H9 (cell line): ENCODE measurements around the gene PIK3R5. TPM values are rescaled to one million over a fixed set of nuclear protein-coding genes. Genes with fewer than 3 reads are reported as not detected.

Experiments
- DNase-seq: peaks from one replicate; pipeline ENCODE4 v3.0.0-alpha.2; 2017
- H2AFZ ChIP-seq: one replicate; pipeline ENCODE4 v1.6.1; 2013; ENCODE audit warnings: mild to moderate bottlenecking, low read length, control low read depth, moderate library complexity
- H2AK5ac ChIP-seq: 2 replicates; pipeline ENCODE4 v1.6.1; 2013; ENCODE audit warnings: low read length, control low read depth, mixed read lengths; ENCODE audit not compliant: insufficient read length
- H2BK120ac ChIP-seq: one replicate; pipeline ENCODE4 v1.6.1; 2013; ENCODE audit warnings: low read depth, mild to moderate bottlenecking, low read length, control low read depth, inconsistent platforms; ENCODE audit not compliant: poor library complexity, severe bottlenecking
- H2BK12ac ChIP-seq: 2 replicates; pipeline ENCODE4 v1.6.1; 2013; ENCODE audit warnings: low read length, control low read depth, mixed read lengths, low read depth; ENCODE audit not compliant: insufficient read length
- H2BK15ac ChIP-seq: 2 replicates; pipeline ENCODE4 v1.6.1; 2013; ENCODE audit warnings: low read depth, low read length, control low read depth
- H2BK20ac ChIP-seq: one replicate; pipeline ENCODE4 v1.6.1; 2013; ENCODE audit warnings: low read depth, mild to moderate bottlenecking, low read length, control low read depth, inconsistent platforms; ENCODE audit not compliant: poor library complexity, severe bottlenecking
- H2BK5ac ChIP-seq: 2 replicates; pipeline ENCODE4 v1.6.1; 2013; ENCODE audit warnings: low read length, control low read depth, mixed read lengths; ENCODE audit not compliant: insufficient read length
- H3K14ac ChIP-seq: 2 replicates; pipeline ENCODE4 v1.6.1; 2013; ENCODE audit warnings: low read length, control low read depth; ENCODE audit not compliant: insufficient read depth
- H3K18ac ChIP-seq: 2 replicates; pipeline ENCODE4 v1.6.1; 2013; ENCODE audit warnings: low read depth, mild to moderate bottlenecking, mixed read lengths, low read length, control low read depth; ENCODE audit not compliant: insufficient read length
- H3K23ac ChIP-seq: 2 replicates; pipeline ENCODE4 v1.6.1; 2013; ENCODE audit warnings: low read length, control low read depth, mixed read lengths, low read depth; ENCODE audit not compliant: insufficient read length
- H3K23me2 ChIP-seq: 2 replicates; pipeline ENCODE4 v1.6.1; 2013; ENCODE audit warnings: low read depth, mild to moderate bottlenecking, mixed read lengths, low read length, control low read depth; ENCODE audit not compliant: insufficient read length, poor library complexity, severe bottlenecking
- H3K27ac ChIP-seq: 2 replicates; pipeline ENCODE4 v1.5.1; 2013; ENCODE audit warnings: low read length, control low read depth, mixed read lengths, low read depth; ENCODE audit not compliant: insufficient read length
- H3K27me3 ChIP-seq: 2 replicates; pipeline ENCODE4 v1.6.1; 2013; ENCODE audit warnings: low read length, control low read depth, inconsistent platforms; ENCODE audit not compliant: insufficient read depth
- H3K4ac ChIP-seq: 2 replicates; pipeline ENCODE4 v1.6.1; 2013; ENCODE audit warnings: low read depth, mild to moderate bottlenecking, control low read depth, inconsistent platforms, low read length, moderate library complexity
- H3K4me1 ChIP-seq: 2 replicates; pipeline ENCODE4 v1.6.1; 2013; ENCODE audit warnings: low read length, control low read depth, inconsistent platforms; ENCODE audit not compliant: insufficient read depth
- H3K4me2 ChIP-seq: 2 replicates; pipeline ENCODE4 v1.6.1; 2013; ENCODE audit warnings: low read length, control low read depth, mixed read lengths; ENCODE audit not compliant: insufficient read length, insufficient read depth
- H3K56ac ChIP-seq: 2 replicates; pipeline ENCODE4 v1.6.1; 2013; ENCODE audit warnings: low read depth, mild to moderate bottlenecking, mixed read lengths, low read length, control low read depth; ENCODE audit not compliant: insufficient read length
- H3K79me1 ChIP-seq: 2 replicates; pipeline ENCODE4 v1.6.1; 2013; ENCODE audit warnings: low read depth, mild to moderate bottlenecking, moderate library complexity, low read length, control low read depth, inconsistent platforms; ENCODE audit not compliant: insufficient read depth, poor library complexity, severe bottlenecking
- H3K79me2 ChIP-seq: 2 replicates; pipeline ENCODE4 v1.6.1; 2013; ENCODE audit warnings: low read length, control low read depth, inconsistent platforms; ENCODE audit not compliant: insufficient read depth
- H3K9ac ChIP-seq: 2 replicates; pipeline ENCODE4 v1.6.1; 2013; ENCODE audit warnings: low read length, control low read depth, mixed read lengths; ENCODE audit not compliant: insufficient read length; ENCODE audit errors: extremely low read depth
- H3K9me3 ChIP-seq: one replicate; pipeline ENCODE4 v1.6.1; 2013; ENCODE audit warnings: low read depth, low read length, inconsistent platforms; ENCODE audit not compliant: control insufficient read depth
- H3T11ph ChIP-seq: one replicate; pipeline ENCODE4 v1.6.1; 2013; ENCODE audit warnings: mild to moderate bottlenecking, low read length, control low read depth, inconsistent platforms
- H4K20me1 ChIP-seq: one replicate; pipeline ENCODE4 v1.6.1; 2013; ENCODE audit not compliant: control insufficient read depth, insufficient read length, insufficient read depth
- H4K5ac ChIP-seq: 2 replicates; pipeline ENCODE4 v1.6.1; 2013; ENCODE audit warnings: low read depth, mild to moderate bottlenecking, mixed read lengths, low read length, control low read depth; ENCODE audit not compliant: insufficient read length
- H4K8ac ChIP-seq: replicated peaks from 2 replicates; pipeline ENCODE4 v1.6.1; 2013; ENCODE audit warnings: low read length, control low read depth, mixed read lengths, low read depth; ENCODE audit not compliant: insufficient read length
- H4K91ac ChIP-seq: 2 replicates; pipeline ENCODE4 v1.6.1; 2013; ENCODE audit warnings: low read depth, mild to moderate bottlenecking, moderate library complexity, mixed read lengths, low read length, control low read depth; ENCODE audit not compliant: insufficient read length
- H3K27ac Mint-ChIP-seq, 3 experiments: 2 replicates in 2 of 3; 3 replicates in 1 of 3; pipeline ENCODE4 v1.8.0; 2020 to 2021; ENCODE audit warnings: mixed read lengths in 3 of 3, mild to moderate bottlenecking in 1 of 3, moderate library complexity in 1 of 3
- H3K27me3 Mint-ChIP-seq: 2 replicates; pipeline ENCODE4 v1.8.0; 2021; ENCODE audit warnings: low read depth, mild to moderate bottlenecking, moderate library complexity, mixed read lengths
- H3K36me3 Mint-ChIP-seq, 3 experiments: 2 replicates in 2 of 3; 3 replicates in 1 of 3; pipeline ENCODE4 v1.8.0; 2020 to 2021; ENCODE audit warnings: low read depth in 3 of 3, mixed read lengths in 3 of 3; ENCODE audit not compliant: insufficient read depth in 1 of 3
- H3K4me1 Mint-ChIP-seq, 2 experiments: 2 replicates each; pipeline ENCODE4 v1.8.0; 2020; ENCODE audit warnings: mixed read lengths in 2 of 2
- H3K4me3 Mint-ChIP-seq, 2 experiments: 2 replicates in 1 of 2; 3 replicates in 1 of 2; pipeline ENCODE4 v1.8.0; 2020 to 2021; ENCODE audit warnings: mild to moderate bottlenecking in 2 of 2, mixed read lengths in 2 of 2, moderate library complexity in 1 of 2
- H3K9me3 Mint-ChIP-seq, 2 experiments: 2 replicates in 1 of 2; 3 replicates in 1 of 2; pipeline ENCODE4 v1.8.0; 2020; ENCODE audit warnings: mild to moderate bottlenecking in 2 of 2, mixed read lengths in 2 of 2, moderate library complexity in 1 of 2
- WGBS: extraction: QIAGEN DNeasy Blood & Tissue Kit; methylation state at CpG from one replicate; pipeline ENCODE4 v1.1.7; 2013; ENCODE audit warnings: missing lambda C conversion rate, low lambda C conversion rate, mixed read lengths; ENCODE audit not compliant: insufficient read length; ENCODE audit errors: extremely low coverage; 5-methylcytosine and 5-hydroxymethylcytosine counted together
- total RNA-seq: library from RNA; stranded (reverse); gene quantifications from 2 replicates; pipeline ENCODE4 v1.2.1, GENCODE V29; 2021
- TF ChIP-seq, protein P1 (sequence below): fragments of 200-600 bp; sonication (generic); conservative IDR thresholded peaks from 3 replicates; pipeline ENCODE4 v1.8.0; 2021; ENCODE audit warnings: antibody characterized with exemption, mild to moderate bottlenecking

Gene PIK3R5
- total RNA-seq, 1 experiment from 2014 or later: 1.4 TPM

- H3K27me3 Mint-ChIP-seq: peaks cover 40% of the 10 kb centered on the region
- H3K27ac Mint-ChIP-seq: no peak overlapping the region
Measured at GRCh38 chr17:8968503-8968902, 3.0 kb upstream of the PIK3R5 start.

More at GRCh38 chr17:8968503-8968902, 3.0 kb upstream of the PIK3R5 start:
- H3K4me3 Mint-ChIP-seq: no peak overlapping the region
- H3K14ac ChIP-seq: no peak overlapping the region
- H3K4ac ChIP-seq: no peak overlapping the region
- no peak overlapping the region for H4K5ac ChIP-seq
- H3K9me3 ChIP-seq: no peaks in the 10 kb centered on the region
- H3K4me2 ChIP-seq: no peak overlapping the region
- no peak overlapping the region for H4K8ac ChIP-seq
- H3K23ac ChIP-seq: no peak overlapping the region
- H4K20me1 ChIP-seq: no peaks in the 10 kb centered on the region
- H2BK20ac ChIP-seq: no peak overlapping the region
- no peak overlapping the region for H3T11ph ChIP-seq
- no peak overlapping the region for H2BK15ac ChIP-seq
- H2AK5ac ChIP-seq: no peak overlapping the region
- H3K9ac ChIP-seq: no peak overlapping the region
- 0 out of 2 replicates have a peak, but pooled peaks cover 2% of the 10 kb centered on the region for H3K27me3 ChIP-seq
- H2BK5ac ChIP-seq: no peak overlapping the region
- H3K27ac ChIP-seq: no peak overlapping the region
- H3K36me3 Mint-ChIP-seq: peaks cover 3 to 30% (median 8%) of the 10 kb centered on the region in 3 experiments; a peak in 6 of 7 replicates
- no peak for DNase-seq
- no peaks in the 10 kb centered on the region for H3K79me2 ChIP-seq
- H3K79me1 ChIP-seq: no peaks in the 10 kb centered on the region
- no peak overlapping the region for H2BK12ac ChIP-seq
- H3K23me2 ChIP-seq: peaks cover 6% of the 10 kb centered on the region
- no peak overlapping the region for H4K91ac ChIP-seq
- H2BK120ac ChIP-seq: no peak overlapping the region
- no peak overlapping the region for H3K18ac ChIP-seq
- H3K4me1 Mint-ChIP-seq: peaks cover 5 to 9% of the 10 kb centered on the region in 2 experiments
- TF ChIP-seq, protein P1, sequence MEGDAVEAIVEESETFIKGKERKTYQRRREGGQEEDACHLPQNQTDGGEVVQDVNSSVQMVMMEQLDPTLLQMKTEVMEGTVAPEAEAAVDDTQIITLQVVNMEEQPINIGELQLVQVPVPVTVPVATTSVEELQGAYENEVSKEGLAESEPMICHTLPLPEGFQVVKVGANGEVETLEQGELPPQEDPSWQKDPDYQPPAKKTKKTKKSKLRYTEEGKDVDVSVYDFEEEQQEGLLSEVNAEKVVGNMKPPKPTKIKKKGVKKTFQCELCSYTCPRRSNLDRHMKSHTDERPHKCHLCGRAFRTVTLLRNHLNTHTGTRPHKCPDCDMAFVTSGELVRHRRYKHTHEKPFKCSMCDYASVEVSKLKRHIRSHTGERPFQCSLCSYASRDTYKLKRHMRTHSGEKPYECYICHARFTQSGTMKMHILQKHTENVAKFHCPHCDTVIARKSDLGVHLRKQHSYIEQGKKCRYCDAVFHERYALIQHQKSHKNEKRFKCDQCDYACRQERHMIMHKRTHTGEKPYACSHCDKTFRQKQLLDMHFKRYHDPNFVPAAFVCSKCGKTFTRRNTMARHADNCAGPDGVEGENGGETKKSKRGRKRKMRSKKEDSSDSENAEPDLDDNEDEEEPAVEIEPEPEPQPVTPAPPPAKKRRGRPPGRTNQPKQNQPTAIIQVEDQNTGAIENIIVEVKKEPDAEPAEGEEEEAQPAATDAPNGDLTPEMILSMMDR: no peak
- H3K56ac ChIP-seq: no peak overlapping the region
- peaks cover 21 to 43% of the 10 kb centered on the region in 2 experiments for H3K9me3 Mint-ChIP-seq
- no CpG with 5 or more reads among the region's 3 CpGs for WGBS
- no peaks in the 10 kb centered on the region for H3K4me1 ChIP-seq
- no peak overlapping the region for H2AFZ ChIP-seq
